GM18526 (cell line): ENCODE results near the gene MGMT.

Source experiments
- POLR2A ChIP-seq: IDR thresholded peaks from 3 replicates; pipeline ENCODE4 v1.6.1; 2011; ENCODE audit not compliant: insufficient read length; ENCODE audit errors: extremely low read depth

MGMT gene

GRCh38 chr10:129447486-129447885 is 19.6 kb upstream of the MGMT start:
- no peak for TF ChIP-seq POLR2A

DNA sequence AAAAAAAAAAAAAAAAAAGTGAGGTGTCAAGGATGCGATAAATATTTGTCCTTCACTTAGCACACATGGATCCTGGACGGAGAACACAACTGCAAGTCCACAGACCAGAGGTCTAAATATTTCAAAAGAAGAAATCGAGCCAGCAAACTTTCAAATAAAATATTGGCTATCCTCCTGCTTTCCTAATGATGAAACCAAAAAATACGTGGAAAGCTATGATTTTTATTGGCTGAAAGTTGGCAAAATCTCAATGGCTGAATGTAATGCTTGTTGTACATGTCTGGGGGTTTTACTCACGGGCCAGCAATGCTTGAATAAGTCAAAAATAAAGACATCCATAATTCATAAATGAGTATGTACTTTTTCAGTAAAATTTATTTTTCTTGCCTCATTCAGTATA is 19.0 kb upstream of the MGMT start:
- no peak for TF ChIP-seq POLR2A

DNA sequence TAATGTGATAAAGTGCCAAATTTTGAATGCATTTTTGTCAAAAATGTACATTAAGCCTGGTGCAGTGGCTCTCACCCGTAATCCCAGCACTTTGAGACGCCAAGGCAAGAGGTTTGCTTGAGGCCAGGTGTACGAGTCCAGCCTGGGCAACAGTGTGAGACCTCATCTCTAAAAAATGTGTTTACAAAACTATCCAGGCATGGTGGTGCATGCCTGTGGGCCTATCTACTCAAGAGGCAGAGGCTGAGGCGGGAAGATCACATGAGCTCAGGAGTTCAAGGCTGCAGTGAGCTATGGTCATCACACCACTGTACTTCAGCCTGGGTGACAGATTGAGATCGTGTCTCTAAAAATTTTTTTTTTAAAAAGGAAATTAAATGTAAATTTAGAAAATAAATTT is 18.5 kb upstream of the MGMT start:
- no peak for TF ChIP-seq POLR2A

GRCh38 chr10:129449893-129450292 is 17.1 kb upstream of the MGMT start:
- no peak for TF ChIP-seq POLR2A

- TF ChIP-seq POLR2A: no peak
These were observed 16.6 kb upstream of the MGMT start for GRCh38 chr10:129450391-129450790.

- no peak for TF ChIP-seq POLR2A
These were observed 11.4 kb upstream of the MGMT start for GRCh38 chr10:129455625-129456024.

GRCh38 chr10:129459762-129460539 is 7.1 kb upstream of the MGMT start:
- no peak for TF ChIP-seq POLR2A

- no peak for TF ChIP-seq POLR2A
These were observed 4.7 kb upstream of the MGMT start for GRCh38 chr10:129462257-129462795.

GRCh38 chr10:129464251-129464650 is 2.8 kb upstream of the MGMT start:
- no peak for TF ChIP-seq POLR2A

DNA sequence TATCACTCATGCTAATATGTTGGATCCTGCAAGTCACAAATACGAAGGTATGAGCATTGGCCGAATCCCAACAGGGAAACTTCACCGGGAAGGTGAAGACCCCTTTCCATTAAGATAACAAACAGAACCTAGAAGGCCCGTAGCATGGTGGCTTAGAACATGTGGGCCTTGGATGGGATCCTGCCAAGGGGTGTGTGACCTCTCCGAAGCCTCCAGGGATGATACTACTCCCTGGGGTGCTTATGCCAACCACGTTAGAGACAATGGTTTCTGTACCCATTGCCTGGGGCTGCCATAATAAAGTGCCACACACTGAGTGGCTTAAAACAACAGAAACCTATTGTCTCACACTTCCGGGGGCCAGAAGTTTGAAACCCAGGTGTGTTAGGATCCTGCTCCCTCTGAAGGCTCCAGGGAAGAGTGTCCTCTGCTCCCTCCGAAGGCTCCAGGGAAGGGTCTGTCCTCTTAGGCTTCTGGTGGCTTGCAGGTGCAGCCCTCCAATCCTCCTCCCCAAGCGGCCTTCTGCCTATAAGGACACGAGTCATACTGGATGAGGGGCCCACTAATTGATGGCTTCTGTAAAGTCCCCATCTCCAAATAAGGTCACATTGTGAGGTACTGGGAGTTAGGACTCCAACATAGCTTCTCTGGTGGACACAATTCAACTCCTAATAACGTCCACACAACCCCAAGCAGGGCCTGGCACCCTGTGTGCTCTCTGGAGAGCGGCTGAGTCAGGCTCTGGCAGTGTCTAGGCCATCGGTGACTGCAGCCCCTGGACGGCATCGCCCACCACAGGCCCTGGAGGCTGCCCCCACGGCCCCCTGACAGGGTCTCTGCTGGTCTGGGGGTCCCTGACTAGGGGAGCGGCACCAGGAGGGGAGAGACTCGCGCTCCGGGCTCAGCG is 992 bp upstream of the MGMT start:
- no peak for TF ChIP-seq POLR2A

DNA sequence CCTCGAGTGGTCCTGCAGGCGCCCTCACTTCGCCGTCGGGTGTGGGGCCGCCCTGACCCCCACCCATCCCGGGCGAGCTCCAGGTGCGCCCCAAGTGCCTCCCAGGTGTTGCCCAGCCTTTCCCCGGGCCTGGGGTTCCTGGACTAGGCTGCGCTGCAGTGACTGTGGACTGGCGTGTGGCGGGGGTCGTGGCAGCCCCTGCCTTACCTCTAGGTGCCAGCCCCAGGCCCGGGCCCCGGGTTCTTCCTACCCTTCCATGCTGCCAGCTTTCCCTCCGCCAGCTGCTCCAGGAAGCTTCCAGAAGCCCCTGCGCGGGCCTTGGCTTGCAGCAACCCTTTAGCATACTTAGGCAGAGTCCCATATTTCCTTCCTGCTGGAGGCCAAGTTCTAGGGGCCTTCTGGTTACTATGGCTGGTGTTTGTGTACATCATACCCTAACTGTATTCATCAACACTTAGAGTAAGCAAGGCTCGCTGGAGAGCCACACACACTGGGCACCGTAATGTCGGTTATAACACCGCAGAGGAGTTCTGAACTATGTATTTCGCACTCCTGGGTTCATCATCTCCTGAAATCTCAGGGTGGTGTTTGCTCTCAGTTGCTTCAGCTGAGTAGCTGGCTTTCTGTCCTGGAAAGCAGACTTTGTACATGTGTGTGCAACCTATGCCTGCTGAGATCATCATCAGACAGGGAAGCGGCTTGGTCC is 471 bp downstream of the MGMT start:
- no peak for TF ChIP-seq POLR2A

GRCh38 chr10:129468187-129468586 is 1.1 kb downstream of the MGMT start:
- TF ChIP-seq POLR2A: no peak

DNA sequence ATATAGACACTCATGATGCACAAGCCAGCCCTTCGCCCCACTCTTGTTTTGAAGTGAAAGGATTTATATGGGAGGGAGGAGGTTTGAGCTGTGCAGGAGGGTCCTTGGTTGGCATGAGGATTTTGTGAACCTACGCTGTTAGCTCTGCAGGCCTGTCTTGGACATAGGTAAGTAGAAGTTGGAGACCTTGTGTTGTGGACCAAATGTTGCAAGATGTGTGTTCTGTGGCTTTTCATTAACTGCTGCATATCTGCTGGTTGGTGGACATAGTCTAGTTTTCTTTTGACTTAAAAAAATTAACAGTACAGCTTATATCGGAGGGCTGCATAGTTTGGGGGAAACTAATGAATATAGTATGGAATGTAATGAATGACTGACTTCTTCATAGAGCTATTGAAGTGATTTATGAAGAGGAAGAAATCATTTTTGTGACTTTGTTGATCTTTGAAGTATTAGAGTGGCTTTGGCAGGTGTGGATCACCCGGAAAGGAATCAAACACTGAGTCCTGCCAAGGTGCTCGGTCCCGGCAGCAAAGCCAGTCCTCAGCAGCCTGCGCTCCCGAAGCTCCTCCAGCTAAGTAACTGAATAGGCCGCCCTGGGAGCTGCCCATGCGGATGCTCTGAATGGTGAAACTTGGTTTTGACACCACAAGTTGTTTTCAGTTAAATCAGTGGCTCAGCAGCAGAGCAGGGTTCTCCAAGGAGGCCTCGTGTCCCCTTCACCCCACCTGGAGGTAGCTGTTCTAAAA is 3.2 kb downstream of the MGMT start:
- no peak for TF ChIP-seq POLR2A

- TF ChIP-seq POLR2A: no peak
These were observed 4.6 kb downstream of the MGMT start for GRCh38 chr10:129471447-129472175.
